GM12878 (cell line): ENCODE measurements around the gene BMP7. TPM values are rescaled to one million over a fixed set of nuclear protein-coding genes. Genes with fewer than 3 reads are reported as not detected.

ENCODE experiments used
- ATAC-seq: fragments of 200-7000 bp; cut with Tn5 transposase; 3 replicates; pipeline ENCODE4 v1.9.1; 2020; ENCODE audit warnings: mild to moderate bottlenecking, moderate library complexity
- BruUV-seq: library from RNA; stranded (reverse); fragments of 400-500 nt; replicated peaks from 2 replicates; lab custom pipeline; 2021; lab: Mats Ljungman, UMichigan
- CTCF ChIA-PET: fragments of 300-600 bp; sonication (Branson Sonifier 250); formaldehyde crosslinking; extraction: SDS; loops from one replicate; lab custom pipeline; 2021; ENCODE audit warnings: inconsistent platforms; lab: Yijun Ruan, JAX
- POLR2A ChIA-PET: fragments of 350-600 bp; formaldehyde crosslinking; extraction: SDS; loops from one replicate; lab custom pipeline; 2021; ENCODE audit warnings: inconsistent platforms; lab: Charles Lee
- RAD21 ChIA-PET: fragments of 300-600 bp; sonication (Branson Sonifier 250); formaldehyde crosslinking; loops from one replicate; lab custom pipeline; 2023; ENCODE audit warnings: antibody characterized with exemption; ENCODE audit not compliant: unreplicated experiment; lab: Charles Lee
- SMC1A ChIA-PET: fragments of 300-600 bp; sonication (Branson Sonifier 250); formaldehyde crosslinking; loops from one replicate; lab custom pipeline; 2023; ENCODE audit not compliant: unreplicated experiment, uncharacterized antibody; lab: Charles Lee
- DNase-seq: peaks from one replicate; pipeline ENCODE4 v3.0.0-alpha.2; 2011; ENCODE audit warnings: low read depth, low spot score
- FAIRE-seq: peaks from 3 replicates; lab custom pipeline; 2011; peaks lifted over from hg19 to GRCh38; lab: Jason Lieb, UNC
- H2AFZ ChIP-seq: 2 replicates; pipeline ENCODE4 v1.6.0; 2011; ENCODE audit warnings: low read depth, low read length, control low read depth; ENCODE audit not compliant: control insufficient read depth
- H3K27ac ChIP-seq: 2 replicates; pipeline ENCODE4 v1.5.1; 2011; ENCODE audit warnings: control low read depth; ENCODE audit not compliant: control insufficient read depth, insufficient read depth
- H3K27me3 ChIP-seq, 2 experiments: replicated peaks in 1 of 2; 2 replicates each; pipeline versions ENCODE4 v1.6.0 to v1.6.1; 2011; ENCODE audit warnings: low read length in 1 of 2; ENCODE audit not compliant: control insufficient read depth in 2 of 2, insufficient read depth in 2 of 2
- H3K36me3 ChIP-seq, 2 experiments: 2 replicates each; pipeline ENCODE4 v1.5.1; 2011; ENCODE audit warnings: low read length in 1 of 2; ENCODE audit not compliant: control insufficient read depth in 2 of 2, insufficient read depth in 2 of 2
- H3K4me1 ChIP-seq: 2 replicates; pipeline ENCODE4 v1.6.1; 2011; ENCODE audit warnings: mild to moderate bottlenecking, low read length, moderate library complexity, mixed read lengths; ENCODE audit not compliant: control insufficient read depth, insufficient read depth
- H3K4me2 ChIP-seq: 2 replicates; pipeline ENCODE4 v1.6.0; 2011; ENCODE audit warnings: control low read depth; ENCODE audit not compliant: control insufficient read depth, insufficient read depth
- H3K4me3 ChIP-seq: fragments of 200-600 bp; sonication (generic); 2 replicates; pipeline ENCODE4 v1.5.1; 2016
- H3K79me2 ChIP-seq: 2 replicates; pipeline ENCODE4 v1.6.0; 2011; ENCODE audit warnings: low read length; ENCODE audit not compliant: control insufficient read depth, insufficient read depth
- H3K9ac ChIP-seq: 2 replicates; pipeline ENCODE4 v1.8.0; 2011; ENCODE audit warnings: low read length, control low read depth, mixed read lengths; ENCODE audit not compliant: control insufficient read depth, insufficient read depth
- H3K9me3 ChIP-seq: replicated peaks from 3 replicates; pipeline ENCODE4 v1.5.1; 2011; ENCODE audit warnings: mild to moderate bottlenecking, low read length; ENCODE audit not compliant: control insufficient read depth, insufficient read depth
- H4K20me1 ChIP-seq: 2 replicates; pipeline ENCODE4 v1.6.0; 2011; ENCODE audit not compliant: control insufficient read depth, insufficient read depth
- ETV6 ChIP-seq, 2 experiments: fragments of 450-650 bp in 1 of 2; IDR thresholded peaks in 1 of 2; conservative IDR thresholded peaks in 1 of 2; 2 replicates each; pipeline ENCODE4 v1.6.1; 2014; ENCODE audit warnings: antibody characterized with exemption in 1 of 2, borderline replicate concordance in 1 of 2, low read depth in 1 of 2, mild to moderate bottlenecking in 1 of 2, moderate library complexity in 1 of 2
- PAX8 ChIP-seq: fragments of 450-650 bp; IDR thresholded peaks from 2 replicates; pipeline ENCODE4 v1.6.1; 2017; ENCODE audit warnings: mild to moderate bottlenecking, moderate library complexity
- SMC3 ChIP-seq: IDR thresholded peaks from 2 replicates; pipeline ENCODE4 v1.6.1; 2011; ENCODE audit warnings: low read length, improper control_type of control experiment, borderline replicate concordance
- TBL1XR1 ChIP-seq: IDR thresholded peaks from 2 replicates; pipeline ENCODE4 v1.6.1; 2012; ENCODE audit warnings: low read depth, low read length, improper control_type of control experiment
- WGBS: methylation state at CpG from one replicate; pipeline ENCODE4 v1.1.6; 2016; ENCODE audit warnings: low lambda C conversion rate; ENCODE audit not compliant: insufficient replicate concordance, insufficient coverage; ENCODE audit errors: missing lambda C conversion rate; 5-methylcytosine and 5-hydroxymethylcytosine counted together
- in situ Hi-C: fragments of 300-500 bp; cut with MboI; formaldehyde crosslinking; loops from 9 replicates; pipeline ENCODE4 v1.14.3; 2018; ENCODE audit warnings: mixed read lengths
- intact Hi-C: fragments of 100-400 bp; cut with micrococcal nuclease; formaldehyde crosslinking; loops from one replicate; pipeline ENCODE4 v1.14.2; 2022; ENCODE audit not compliant: unreplicated experiment
- polyA plus RNA-seq, 11 experiments: library from polyadenylated mRNA; depleted of rRNA in 4 of 11; unstranded in 6 of 11; stranded (reverse) in 5 of 11; fragments of >200 nt; fragmentation: Nextera tagmentation in 4 of 11; fragmentation: Illumina TruSeq in 1 of 11; extraction: Ambion mirVana in 4 of 11; extraction: Trizol in 1 of 11; gene quantifications; 1 replicate in 1 of 11; 2 replicates in 10 of 11; pipeline versions ENCODE4 v1.2.1 to v1.2.3, GENCODE V29; 2011 to 2016; ENCODE audit warnings: inconsistent platforms in 2 of 11, missing spikeins in 2 of 11, low read depth in 1 of 11
- total RNA-seq, 4 experiments: library from RNA; depleted of rRNA in 3 of 4; stranded (reverse); fragments of >200 nt in 3 of 4; fragmentation: Illumina TruSeq in 1 of 4; extraction: Trizol in 1 of 4; gene quantifications; 2 replicates each; pipeline versions ENCODE4 v1.2.1 to v1.2.3, GENCODE V29; 2013 to 2021
- TF ChIP-seq, protein P1 (sequence below): fragments of 450-650 bp; IDR thresholded peaks from 2 replicates; pipeline ENCODE4 v1.6.1; 2016; ENCODE audit warnings: mild to moderate bottlenecking

The BMP7 gene
- total and polyA plus RNA-seq, 10 of the 15 experiments (the other 5 are each of a cell fraction or from before 2014, with no cell fraction given) = 0.18 to 0.51 (median 0.28) TPM; not detected in 7

DNA sequence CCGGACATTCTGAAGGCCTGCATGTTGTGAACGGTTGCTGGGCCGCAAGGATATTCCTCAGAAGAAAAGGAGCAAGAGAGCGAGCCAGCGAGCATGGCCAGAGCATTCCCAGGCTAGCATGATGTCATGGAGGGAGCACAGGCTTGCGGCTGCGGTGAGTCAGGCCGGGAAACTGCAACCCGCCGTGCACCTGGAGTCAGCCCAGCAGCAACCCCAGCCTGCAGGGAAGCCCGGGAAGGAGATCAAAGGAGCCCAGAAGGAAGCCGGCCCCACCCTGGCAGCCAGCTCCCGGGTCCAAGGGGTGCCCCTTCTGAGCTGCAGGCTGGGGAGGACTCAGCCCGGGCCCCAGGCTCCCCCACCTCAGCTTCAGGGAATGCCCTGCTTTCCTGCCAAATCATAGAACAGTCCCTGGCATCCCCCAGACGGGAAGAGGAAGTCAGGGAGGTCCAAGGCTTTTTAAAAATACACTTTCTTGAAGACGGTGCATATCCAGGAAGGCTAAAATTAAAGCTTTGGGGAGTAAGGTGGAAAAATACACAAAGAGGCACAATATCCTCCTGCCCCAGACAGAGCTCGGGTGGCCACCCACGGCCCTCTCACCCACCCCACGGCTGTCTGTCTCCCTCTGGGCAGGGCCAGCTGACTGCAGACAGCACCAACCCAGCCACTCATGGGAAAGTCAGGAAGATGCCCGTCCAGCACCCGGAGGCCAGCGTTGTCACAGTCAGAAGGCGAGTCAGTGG lies 53.7 kb downstream of the BMP7 start:
- SMC1A ChIA-PET = no interaction called here
- Histone ChIP-seq H3K9me3 (no peaks in the 10 kb centered on the region), H3K36me3 (no peaks in the 10 kb centered on the region; a peak in 1 of 4 replicates), H3K27me3 (peaks cover 0 to 1% of the 10 kb centered on the region in 2 experiments; a peak in 2 of 4 replicates), H3K27ac (no peak overlapping the region), H2AFZ (no peak overlapping the region), H3K9ac (no peak overlapping the region), H3K4me3 (no peak overlapping the region), H4K20me1 (no peaks in the 10 kb centered on the region), H3K4me1 (no peaks in the 10 kb centered on the region), H3K79me2 (no peaks in the 10 kb centered on the region), H3K4me2 (no peak overlapping the region)
- CTCF ChIA-PET = interaction anchor here (1.6 kb wide), 1 partner anchor 134 kb away, joined by 3 read pairs; no protein-coding TSS in a partner anchor
- TF ChIP-seq, protein P1, sequence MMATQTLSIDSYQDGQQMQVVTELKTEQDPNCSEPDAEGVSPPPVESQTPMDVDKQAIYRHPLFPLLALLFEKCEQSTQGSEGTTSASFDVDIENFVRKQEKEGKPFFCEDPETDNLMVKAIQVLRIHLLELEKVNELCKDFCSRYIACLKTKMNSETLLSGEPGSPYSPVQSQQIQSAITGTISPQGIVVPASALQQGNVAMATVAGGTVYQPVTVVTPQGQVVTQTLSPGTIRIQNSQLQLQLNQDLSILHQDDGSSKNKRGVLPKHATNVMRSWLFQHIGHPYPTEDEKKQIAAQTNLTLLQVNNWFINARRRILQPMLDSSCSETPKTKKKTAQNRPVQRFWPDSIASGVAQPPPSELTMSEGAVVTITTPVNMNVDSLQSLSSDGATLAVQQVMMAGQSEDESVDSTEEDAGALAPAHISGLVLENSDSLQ = no peak
- TF ChIP-seq ETV6 (conservative IDR thresholded peaks at IDR 0.05 in 1 of 2, IDR thresholded peaks at IDR 0.05 in 1 of 2; ENCODE audit: borderline replicate concordance in 1 of 2, low read depth in 1 of 2) (peak in 1 of 2 experiments; percentile 57; a peak in 1 of 4 replicates), PAX8 (no peak), SMC3 (no peak), TBL1XR1 (no peak)
- in situ Hi-C loops (no loop called here), intact Hi-C loops (no loop called here)
- no TSS peak for BruUV-seq
- no peak for FAIRE-seq
- ATAC-seq = no peak
- RAD21 ChIA-PET = no interaction called here
- WGBS = 16% methylated on average over 23 of the region's 23 CpGs
- no peak for DNase-seq
- POLR2A ChIA-PET = no interaction called here
